ENCODE measurements around the gene LRRC1. TPM values are rescaled to one million over a fixed set of nuclear protein-coding genes. Genes with fewer than 3 reads are reported as not detected.

Gene LRRC1
- total and polyA plus RNA-seq, 2 experiments from 2014 or later, result 11.3 to 16.6 TPM

DNA sequence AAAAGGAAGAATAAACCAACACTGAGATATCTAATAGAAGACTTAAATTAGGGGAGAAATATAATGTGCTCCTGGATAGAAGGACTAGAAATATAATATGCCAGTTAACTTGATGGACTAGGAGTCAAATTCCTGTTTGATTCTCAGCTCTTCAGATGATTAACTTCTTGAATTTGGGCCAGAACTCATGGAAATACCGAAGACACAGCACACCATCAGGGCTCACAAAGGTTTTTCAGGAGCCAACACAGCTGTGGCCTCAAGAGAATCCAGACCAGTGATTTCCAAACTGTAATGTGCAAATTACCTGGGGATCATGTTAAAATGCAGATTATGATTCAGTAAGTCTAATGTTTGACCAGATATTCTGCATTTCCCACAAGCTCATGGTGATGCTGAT is 33.8 kb upstream of the LRRC1 start (continued):
- TF ChIP-seq REST (IDR thresholded peaks at IDR 0.05; ENCODE audit: unreplicated experiment) (no peak), NANOG (IDR thresholded peaks at IDR 0.05; ENCODE audit: borderline replicate concordance) (no peak), EZH2phosphoT487 (IDR thresholded peaks at IDR 0.05; ENCODE audit: unreplicated experiment) (no peak), ZNF331 (CRISPR knock-in tag; IDR thresholded peaks at IDR 0.05; ENCODE audit: low read depth) (no peak), JUNB (IDR thresholded peaks at IDR 0.05; ENCODE audit: unreplicated experiment) (no peak), ZNF114 (CRISPR knock-in tag; IDR thresholded peaks at IDR 0.05) (no peak), CTCF (conservative IDR thresholded peaks at IDR 0.05; ENCODE audit: low read depth in 2 of 2) (no peak), STAT1 (IDR thresholded peaks at IDR 0.05; ENCODE audit: unreplicated experiment) (no peak)
- TF ChIP-seq, protein P1, sequence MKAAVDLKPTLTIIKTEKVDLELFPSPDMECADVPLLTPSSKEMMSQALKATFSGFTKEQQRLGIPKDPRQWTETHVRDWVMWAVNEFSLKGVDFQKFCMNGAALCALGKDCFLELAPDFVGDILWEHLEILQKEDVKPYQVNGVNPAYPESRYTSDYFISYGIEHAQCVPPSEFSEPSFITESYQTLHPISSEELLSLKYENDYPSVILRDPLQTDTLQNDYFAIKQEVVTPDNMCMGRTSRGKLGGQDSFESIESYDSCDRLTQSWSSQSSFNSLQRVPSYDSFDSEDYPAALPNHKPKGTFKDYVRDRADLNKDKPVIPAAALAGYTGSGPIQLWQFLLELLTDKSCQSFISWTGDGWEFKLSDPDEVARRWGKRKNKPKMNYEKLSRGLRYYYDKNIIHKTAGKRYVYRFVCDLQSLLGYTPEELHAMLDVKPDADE (IDR thresholded peaks at IDR 0.05), result no peak

- peaks cover 7% of the 10 kb centered on the region; the same call in 1 of the 2 replicates for H3K9me2 ChIP-seq (ENCODE audit: insufficient read depth)
- no peak overlapping the region for H3K4me2 ChIP-seq
- H3K4me3 ChIP-seq, result no peak overlapping the region
- H3K27ac ChIP-seq (ENCODE audit: low read depth), result no peak overlapping the region
- H2AFZ ChIP-seq, result no peak overlapping the region
- no peak overlapping the region for H3K27ac Mint-ChIP-seq
- H3F3A ChIP-seq (replicated peaks; ENCODE audit: low read depth), result no peaks in the 10 kb centered on the region
- no peaks in the 10 kb centered on the region for H3K4me1 ChIP-seq (ENCODE audit: insufficient read depth)
- H3K4me1 Mint-ChIP-seq, result no peaks in the 10 kb centered on the region
- no peaks in the 10 kb centered on the region for H3K36me3 Mint-ChIP-seq (ENCODE audit: low read depth)
- ATAC-seq (no peak), DNase-seq (ENCODE audit: low spot score) (no peak)
- H3K27me3 ChIP-seq (ENCODE audit: insufficient read depth), result no peaks in the 10 kb centered on the region
- H3K4me3 Mint-ChIP-seq, result no peak overlapping the region
- peaks cover 2% of the 10 kb centered on the region for H3K27me3 Mint-ChIP-seq (ENCODE audit: insufficient read depth, low read depth, poor library complexity)
- H3K36me3 ChIP-seq (ENCODE audit: insufficient read depth), result no peaks in the 10 kb centered on the region
- no peaks in the 10 kb centered on the region for H3K79me2 ChIP-seq (replicated peaks; ENCODE audit: insufficient read depth)
- H4K20me1 ChIP-seq (replicated peaks; ENCODE audit: insufficient read depth), result no peaks in the 10 kb centered on the region
- H3K9me3 Mint-ChIP-seq, result no peaks in the 10 kb centered on the region; the same call in 2 of the 3 replicates
- TF ChIP-seq CREB1 (CRISPR knock-in tag; IDR thresholded peaks at IDR 0.05; ENCODE audit: low read depth) (no peak), EZH2phosphoT487 (IDR thresholded peaks at IDR 0.05; ENCODE audit: unreplicated experiment) (no peak), CTCF (conservative IDR thresholded peaks at IDR 0.05; ENCODE audit: low read depth in 2 of 2) (no peak), STAT1 (IDR thresholded peaks at IDR 0.05; ENCODE audit: unreplicated experiment) (no peak), EZH2 (IDR thresholded peaks at IDR 0.05; ENCODE audit: low read depth, unreplicated experiment) (no peak)
- TF ChIP-seq, protein P1 (IDR thresholded peaks at IDR 0.05), result no peak
These were observed 29.5 kb upstream of the LRRC1 start for GRCh38 chr6:53765270-53765669.
